WTC11 (cell line): ENCODE measurements around the gene SNRNP25.

Source experiments
- ATF2 ChIP-seq: sonication (generic); formaldehyde crosslinking; IDR thresholded peaks from 2 replicates; pipeline ENCODE4 v1.8.1; 2022; ENCODE audit warnings: low read depth, missing genetic modification reagents, borderline replicate concordance
- CDX4 ChIP-seq: fragments of 250-450 bp; sonication (Bioruptor Pico); IDR thresholded peaks from 2 replicates; pipeline ENCODE4 v1.9.0; 2021; ENCODE audit warnings: moderate library complexity, mild to moderate bottlenecking, inconsistent platforms, borderline replicate concordance
- CTCF ChIP-seq: fragments of 200-600 bp; IDR thresholded peaks from 2 replicates; pipeline ENCODE4 v1.8.0; 2022; ENCODE audit warnings: antibody characterized with exemption
- ELF4 ChIP-seq: sonication (generic); formaldehyde crosslinking; IDR thresholded peaks from 2 replicates; pipeline ENCODE4 v1.8.1; 2022; ENCODE audit warnings: low read depth, mild to moderate bottlenecking, moderate library complexity, missing genetic modification reagents
- HMGXB4 ChIP-seq: sonication (generic); formaldehyde crosslinking; IDR thresholded peaks from 2 replicates; pipeline ENCODE4 v1.8.1; 2023; ENCODE audit warnings: mild to moderate bottlenecking, moderate library complexity, missing genetic modification reagents
- MAX ChIP-seq: sonication (generic); formaldehyde crosslinking; IDR thresholded peaks from 2 replicates; pipeline ENCODE4 v1.8.0; 2022; ENCODE audit warnings: mild to moderate bottlenecking, missing genetic modification reagents
- NR3C1 ChIP-seq: sonication (generic); formaldehyde crosslinking; conservative IDR thresholded peaks from 2 replicates; pipeline ENCODE4 v1.8.1; 2023; ENCODE audit warnings: low read depth, mild to moderate bottlenecking, missing genetic modification reagents
- RELA ChIP-seq: sonication (generic); formaldehyde crosslinking; IDR thresholded peaks from 2 replicates; pipeline ENCODE4 v1.8.1; 2022; ENCODE audit warnings: missing genetic modification reagents, mild to moderate bottlenecking, borderline replicate concordance
- SP1 ChIP-seq: sonication (generic); formaldehyde crosslinking; conservative IDR thresholded peaks from 2 replicates; pipeline ENCODE4 v1.8.1; 2022; ENCODE audit warnings: missing genetic modification reagents
- USF1 ChIP-seq: sonication (generic); formaldehyde crosslinking; IDR thresholded peaks from 2 replicates; pipeline ENCODE4 v1.8.0; 2022; ENCODE audit warnings: mild to moderate bottlenecking, missing genetic modification reagents
- ZNF512 ChIP-seq: sonication (generic); formaldehyde crosslinking; IDR thresholded peaks from 2 replicates; pipeline ENCODE4 v1.8.1; 2022; ENCODE audit warnings: missing genetic modification reagents, borderline replicate concordance
- ZNF532 ChIP-seq: fragments of 250-450 bp; sonication (Bioruptor Pico); IDR thresholded peaks from 2 replicates; pipeline ENCODE4 v1.9.0; 2021; ENCODE audit warnings: mild to moderate bottlenecking, borderline replicate concordance

- TF ChIP-seq CTCF = no peak
- TF ChIP-seq SP1 (CRISPR knock-in tag) = no peak
- TF ChIP-seq USF1 (CRISPR knock-in tag) = no peak
- TF ChIP-seq HMGXB4 (CRISPR knock-in tag) = no peak
- no peak for TF ChIP-seq CDX4 (CRISPR knock-in tag)
- no peak for TF ChIP-seq RELA
- TF ChIP-seq MAX (CRISPR knock-in tag) = no peak
- no peak for TF ChIP-seq NR3C1 (CRISPR knock-in tag)
- TF ChIP-seq ATF2 = no peak
- no peak for TF ChIP-seq ZNF532 (CRISPR knock-in tag)
- no peak for TF ChIP-seq ELF4
- TF ChIP-seq ZNF512 (CRISPR knock-in tag) = no peak
Observed at GRCh38 chr16:41439-42068, 12.1 kb upstream of the SNRNP25 start.
